ENCODE data around the gene PPP6R3.

DNA sequence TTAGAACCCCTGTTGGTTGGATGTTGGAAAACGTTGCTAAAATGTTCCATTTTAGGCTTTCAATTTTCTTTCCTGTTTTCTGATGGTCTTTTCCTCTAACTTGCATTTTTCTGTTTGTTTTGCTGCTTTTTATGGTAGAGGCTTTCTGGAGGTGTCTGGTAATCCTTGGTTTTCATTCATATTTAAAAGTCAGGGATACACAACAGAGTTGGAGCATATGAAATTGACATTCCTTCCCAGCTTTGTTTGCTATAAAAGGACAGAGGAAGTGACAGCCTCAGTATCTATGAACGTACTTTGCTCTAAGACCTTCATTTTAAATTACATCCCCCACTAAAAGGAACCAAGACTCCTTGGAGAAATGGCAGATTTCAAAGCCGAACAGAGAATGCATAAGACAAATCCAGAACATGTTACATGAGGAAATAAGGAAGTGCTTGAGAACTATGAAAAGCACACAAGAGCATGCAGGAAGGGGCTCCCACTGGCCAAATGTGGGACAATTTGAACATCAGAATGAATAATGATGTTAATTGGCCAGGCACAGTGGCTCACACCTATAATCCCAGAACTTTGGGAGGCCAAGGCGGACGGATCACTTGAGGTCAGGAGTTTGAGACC lies 56.7 kb downstream of the PPP6R3 start:
- TF ChIP-seq, protein P1, sequence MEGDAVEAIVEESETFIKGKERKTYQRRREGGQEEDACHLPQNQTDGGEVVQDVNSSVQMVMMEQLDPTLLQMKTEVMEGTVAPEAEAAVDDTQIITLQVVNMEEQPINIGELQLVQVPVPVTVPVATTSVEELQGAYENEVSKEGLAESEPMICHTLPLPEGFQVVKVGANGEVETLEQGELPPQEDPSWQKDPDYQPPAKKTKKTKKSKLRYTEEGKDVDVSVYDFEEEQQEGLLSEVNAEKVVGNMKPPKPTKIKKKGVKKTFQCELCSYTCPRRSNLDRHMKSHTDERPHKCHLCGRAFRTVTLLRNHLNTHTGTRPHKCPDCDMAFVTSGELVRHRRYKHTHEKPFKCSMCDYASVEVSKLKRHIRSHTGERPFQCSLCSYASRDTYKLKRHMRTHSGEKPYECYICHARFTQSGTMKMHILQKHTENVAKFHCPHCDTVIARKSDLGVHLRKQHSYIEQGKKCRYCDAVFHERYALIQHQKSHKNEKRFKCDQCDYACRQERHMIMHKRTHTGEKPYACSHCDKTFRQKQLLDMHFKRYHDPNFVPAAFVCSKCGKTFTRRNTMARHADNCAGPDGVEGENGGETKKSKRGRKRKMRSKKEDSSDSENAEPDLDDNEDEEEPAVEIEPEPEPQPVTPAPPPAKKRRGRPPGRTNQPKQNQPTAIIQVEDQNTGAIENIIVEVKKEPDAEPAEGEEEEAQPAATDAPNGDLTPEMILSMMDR (IDR thresholded peaks at IDR 0.05; ENCODE audit: poor library complexity, severe bottlenecking) = no peak
- TF ChIP-seq EZH2 (IDR thresholded peaks at IDR 0.05; ENCODE audit: borderline replicate concordance, insufficient read depth, low read length, poor library complexity, severe bottlenecking) (no peak), REST (IDR thresholded peaks at IDR 0.05; ENCODE audit: borderline replicate concordance) (no peak)

All from neural cell (in vitro differentiated cells).